HG03103 (cell line): Measurements from ENCODE around the gene TRPV6.

Experiments used
- ATAC-seq: cut with Tn5 transposase; IDR thresholded peaks from one replicate; pipeline ENCODE4 v1.9.1; 2021; ENCODE audit warnings: low read depth; ENCODE audit not compliant: unreplicated experiment

Gene TRPV6

DNA sequence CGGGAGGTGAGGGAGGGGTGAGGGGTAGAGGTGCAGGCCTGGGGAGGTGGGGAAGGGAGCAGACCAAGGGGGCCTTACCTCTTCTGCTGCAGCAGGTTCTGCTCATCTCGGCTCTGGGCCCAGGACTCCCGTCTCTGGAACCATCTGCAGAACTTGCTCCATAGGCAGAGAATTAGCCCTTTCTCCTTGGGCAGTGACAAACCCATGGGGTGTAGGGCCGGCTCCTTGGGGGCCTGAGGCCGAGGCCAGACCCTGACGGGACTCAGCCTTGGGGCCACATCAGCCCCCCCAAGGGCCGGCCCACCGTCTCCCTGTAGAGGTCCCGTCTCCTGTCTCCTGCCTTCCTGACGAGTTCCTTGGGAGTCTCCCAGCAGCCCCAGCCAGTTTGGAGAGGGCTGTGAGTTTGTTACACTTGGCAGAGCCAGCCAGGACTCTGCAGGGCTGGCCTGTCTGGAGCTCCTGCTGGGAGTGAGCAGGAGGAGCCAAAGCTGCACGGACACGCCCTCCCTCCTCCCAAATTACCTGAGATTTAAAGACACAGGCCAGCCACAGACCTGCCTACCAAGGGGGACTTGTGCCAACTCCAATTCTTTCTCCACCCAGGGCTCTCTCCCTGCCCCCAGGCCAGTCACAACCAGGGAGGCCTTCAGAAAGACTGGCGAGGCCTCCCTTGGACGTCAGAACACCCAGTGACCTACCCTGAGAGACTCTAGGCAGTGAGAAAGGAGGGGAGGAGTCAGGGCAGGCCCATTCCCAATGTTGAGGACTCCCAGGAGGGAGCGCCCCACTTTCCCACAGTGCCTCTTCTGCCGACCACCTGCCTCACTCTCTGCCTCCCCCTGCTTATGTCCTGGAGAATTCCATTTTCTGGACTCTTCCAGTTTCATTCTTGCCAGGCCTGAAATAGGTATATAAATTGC lies at the start of gene TRPV6:
TRPV6 (minus strand) TSS at position 435 of the 920 bp plus-strand sequence.
- no peak for ATAC-seq

DNA sequence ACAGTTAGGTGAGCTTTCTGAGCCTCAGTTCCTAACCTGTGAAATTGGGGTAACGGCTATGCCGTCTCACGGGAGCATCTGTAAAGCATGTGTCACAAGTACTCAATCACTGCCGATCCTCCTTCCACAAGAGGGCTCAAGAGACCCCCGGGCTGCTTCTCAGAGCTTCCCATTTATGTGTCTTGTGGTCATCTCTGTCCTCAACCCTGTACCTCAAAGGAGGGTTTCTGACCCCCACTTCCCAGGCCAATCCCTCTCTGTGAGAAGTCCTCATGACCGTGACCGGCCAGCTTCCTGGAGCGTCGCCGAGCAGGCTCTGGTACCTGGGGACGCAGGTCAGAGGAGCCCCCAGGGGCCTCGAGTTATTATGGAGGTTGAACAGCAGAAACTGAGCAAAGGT lies 48.5 kb upstream of the TRPV6 start:
- ATAC-seq, result no peak

DNA sequence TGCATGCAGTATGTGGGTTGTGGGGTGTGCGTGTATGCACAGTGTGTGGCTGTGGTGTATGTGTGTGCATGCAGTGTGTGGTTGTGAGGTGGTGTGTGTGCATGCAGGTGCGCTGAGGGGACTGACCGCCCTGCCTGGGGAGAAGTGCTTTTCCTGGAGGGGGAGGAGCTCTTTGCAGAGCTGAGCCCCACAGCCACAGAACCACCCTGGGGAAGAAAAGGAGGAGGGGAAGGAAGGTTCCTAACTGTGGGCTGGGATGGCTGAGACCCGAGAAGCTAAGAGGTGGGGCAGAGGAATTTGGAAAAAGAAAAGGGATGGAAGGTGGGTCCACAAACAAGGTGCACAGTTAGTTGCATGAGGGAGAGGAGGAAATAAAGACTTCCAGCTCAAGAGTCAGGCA lies 48.1 kb upstream of the TRPV6 start, which contains the start of gene TRPV5:
TRPV5 (minus strand) TSS at position 123 of the 400 bp plus-strand sequence. CDS start 287 bp downstream, outside the sequence.
- ATAC-seq, result no peak

DNA sequence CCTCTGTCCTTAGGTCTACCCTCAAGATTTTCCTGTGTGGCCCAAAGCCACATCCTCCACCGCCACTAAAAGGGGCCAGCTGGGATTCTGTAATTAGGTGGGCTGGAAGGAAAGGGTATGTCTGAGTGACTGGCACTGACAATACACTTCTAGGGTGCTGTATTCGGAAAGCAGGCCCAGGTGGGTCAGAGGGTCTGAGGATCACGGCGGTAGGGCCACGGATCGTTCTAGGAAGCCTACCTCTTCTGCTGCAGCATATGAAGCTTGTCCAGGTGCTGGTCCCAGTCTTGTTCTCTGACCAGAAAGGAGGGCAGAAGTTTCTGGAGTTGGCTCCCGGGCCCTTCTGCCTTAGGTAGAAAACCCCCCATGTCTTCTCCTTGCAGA lies 47.5 kb upstream of the TRPV6 start:
- ATAC-seq, result no peak

DNA sequence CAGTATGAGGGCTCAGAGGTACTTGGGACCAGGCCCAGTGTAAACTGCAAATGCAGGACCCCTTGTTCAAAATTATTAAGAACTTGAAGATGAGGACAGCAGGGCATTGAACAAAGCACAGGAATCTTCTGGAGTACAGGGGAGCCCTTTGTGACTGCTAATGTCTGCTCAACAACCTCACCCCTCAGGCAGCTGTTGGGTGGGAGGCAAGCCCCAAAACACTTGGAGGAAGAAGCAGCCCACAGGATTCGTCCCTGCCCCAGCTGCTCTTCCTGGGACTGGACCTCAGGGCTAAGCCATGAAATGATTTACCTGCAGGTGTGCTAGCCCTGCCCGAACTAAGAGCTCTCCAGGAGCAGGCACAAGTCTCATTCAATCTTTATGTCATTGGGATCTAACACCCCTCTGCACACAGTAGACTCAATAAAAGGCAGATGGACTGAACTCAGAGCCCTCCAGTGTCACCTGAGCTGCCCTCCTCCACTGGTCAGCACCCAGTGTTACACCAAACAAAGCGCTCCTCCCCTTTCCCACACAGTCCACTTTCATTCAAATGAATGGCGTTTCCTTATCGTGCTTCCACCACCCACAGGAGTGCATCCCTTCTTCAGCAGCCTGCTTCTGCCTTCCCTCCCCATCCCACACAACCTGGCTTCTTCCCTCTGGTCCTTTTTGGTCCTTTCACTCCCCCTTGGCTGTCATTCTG lies 47.0 kb upstream of the TRPV6 start:
- no peak for ATAC-seq

DNA sequence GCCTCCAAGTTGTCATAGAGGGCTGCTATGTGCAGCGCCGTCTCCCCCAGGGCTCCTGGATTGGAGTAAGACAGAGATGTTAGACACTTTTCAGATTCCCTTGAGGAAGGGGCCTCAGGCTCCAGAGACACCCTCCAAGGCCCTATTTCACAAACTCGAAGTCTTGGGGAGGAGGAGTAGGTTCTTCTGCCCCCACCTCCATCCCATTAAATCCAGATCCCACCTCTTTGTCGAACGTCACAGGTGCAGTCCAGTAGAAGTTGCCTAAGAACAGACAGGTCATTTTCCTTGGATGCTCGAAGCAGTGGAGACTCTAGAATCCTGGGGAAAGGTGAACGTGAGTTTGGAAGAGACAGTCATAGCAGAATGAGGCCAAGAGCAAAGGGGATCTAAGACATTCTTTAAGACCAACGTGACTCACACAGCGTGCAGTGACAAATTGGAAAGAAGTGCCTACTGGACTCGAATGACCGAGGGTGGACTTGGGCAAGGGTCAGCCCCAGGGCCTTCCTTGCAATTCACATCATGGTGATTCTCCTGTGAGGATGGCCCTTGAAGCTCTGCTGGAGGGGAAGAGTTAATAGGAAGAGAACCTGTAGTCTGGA lies 44.7 kb upstream of the TRPV6 start:
- no peak for ATAC-seq

DNA sequence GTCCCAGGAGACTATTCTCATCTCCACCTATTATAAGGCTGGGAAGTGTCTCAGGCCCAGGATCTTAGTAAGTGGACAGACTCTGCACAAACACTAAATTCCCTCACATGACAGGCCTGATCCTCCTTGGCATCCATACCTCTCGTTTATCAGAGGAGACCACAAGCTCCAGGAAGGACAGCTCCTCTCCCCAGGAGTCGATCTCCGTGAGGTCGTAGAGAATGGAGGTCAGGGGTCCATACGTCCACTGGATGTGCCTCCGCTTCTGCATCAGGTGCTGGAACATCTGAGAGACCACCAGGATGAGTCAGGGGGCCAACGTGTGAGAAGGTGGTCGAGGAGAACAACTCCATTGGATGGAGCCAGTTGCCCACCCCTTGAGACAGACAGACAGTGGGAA lies 42.4 kb upstream of the TRPV6 start:
- ATAC-seq, result no peak

DNA sequence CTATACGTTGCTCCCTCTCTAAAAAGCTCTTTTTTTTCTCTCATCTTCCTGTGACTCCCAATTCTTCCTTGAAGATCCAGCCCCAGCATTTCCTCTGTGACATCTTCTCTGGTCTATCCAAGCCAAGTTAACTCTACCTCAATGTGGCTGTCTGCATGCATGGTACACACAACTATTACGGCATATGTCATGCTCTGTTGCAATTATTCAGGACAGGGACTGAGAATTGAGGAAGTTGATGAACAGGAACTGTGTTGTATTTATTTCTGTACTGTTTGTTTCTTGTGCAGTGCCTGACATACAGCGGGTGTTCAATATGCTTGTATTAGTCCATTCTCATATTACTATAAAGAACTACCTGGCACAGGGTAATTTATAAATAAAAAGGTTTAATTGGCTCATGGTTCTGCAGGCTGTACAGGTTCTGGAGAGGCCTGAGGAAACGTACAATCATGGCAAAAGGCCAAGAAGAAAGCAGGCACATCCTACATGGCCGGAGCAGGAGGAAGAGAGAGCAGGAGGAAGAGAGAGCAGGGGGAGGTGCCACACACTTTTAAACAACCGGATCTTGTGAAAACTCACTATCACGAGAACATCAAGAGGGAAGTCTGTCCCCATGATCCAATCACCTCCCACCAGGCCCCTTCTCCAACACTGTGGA lies 41.7 kb upstream of the TRPV6 start:
- peak; percentile 48 for ATAC-seq

DNA sequence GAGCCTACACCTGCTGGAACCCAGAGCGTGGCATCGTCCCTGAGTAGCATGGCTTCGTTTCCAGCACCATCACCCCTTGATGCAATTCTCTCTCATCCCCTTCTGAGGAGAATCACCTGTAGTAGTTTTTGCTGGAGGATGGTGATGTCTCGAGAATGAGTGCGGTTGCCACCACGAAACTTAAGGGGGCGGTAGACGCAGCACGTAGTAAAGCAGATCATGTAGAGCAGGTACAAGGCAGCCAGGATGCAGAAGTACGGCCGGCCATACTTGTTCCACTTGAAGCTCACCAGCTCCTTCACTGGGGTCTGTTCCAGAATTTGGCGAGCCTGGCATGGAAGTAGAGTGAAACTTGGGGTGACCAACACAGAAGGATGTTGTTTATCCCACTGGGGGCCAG lies 39.9 kb upstream of the TRPV6 start:
- peak; percentile 52 for ATAC-seq

DNA sequence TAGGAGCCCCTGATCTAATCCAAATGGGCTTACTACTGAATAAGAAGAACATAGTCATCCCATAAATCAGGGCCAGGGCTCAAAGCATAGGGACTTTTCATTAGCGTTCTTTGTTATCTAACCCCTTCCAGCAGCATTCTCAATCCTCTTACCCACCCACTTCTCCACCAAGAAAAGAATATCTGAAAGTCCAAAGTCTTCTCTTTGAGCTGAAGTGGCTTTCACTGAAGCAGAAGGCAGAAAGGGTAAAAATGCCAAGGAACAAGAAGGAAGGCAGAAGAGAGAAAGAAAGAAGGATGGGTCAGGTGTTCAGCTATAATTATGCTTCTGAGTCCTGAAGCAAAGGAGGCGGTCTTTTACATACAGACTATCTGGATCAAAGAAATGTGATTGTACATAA lies 37.8 kb upstream of the TRPV6 start:
- ATAC-seq, result no peak

DNA sequence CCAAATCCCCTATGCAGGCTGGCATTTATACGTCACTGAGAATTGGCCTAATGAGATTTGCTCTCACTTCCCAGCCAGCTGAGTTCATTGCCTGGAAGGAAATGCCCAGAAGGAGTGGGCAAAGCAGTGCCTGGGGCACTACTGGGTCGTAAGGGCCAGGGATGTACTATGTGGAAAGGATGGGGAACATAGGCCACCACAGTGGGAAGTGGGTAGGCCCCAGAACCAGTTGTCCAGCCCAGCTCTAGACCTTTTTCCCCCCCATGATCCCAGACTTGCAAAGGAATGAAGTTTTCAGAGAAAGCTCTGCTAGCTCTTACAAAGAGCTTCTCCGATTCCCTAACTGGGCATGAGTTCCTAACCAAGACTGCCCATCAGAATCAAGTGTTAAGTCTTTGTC lies 34.1 kb upstream of the TRPV6 start:
- no peak for ATAC-seq

DNA sequence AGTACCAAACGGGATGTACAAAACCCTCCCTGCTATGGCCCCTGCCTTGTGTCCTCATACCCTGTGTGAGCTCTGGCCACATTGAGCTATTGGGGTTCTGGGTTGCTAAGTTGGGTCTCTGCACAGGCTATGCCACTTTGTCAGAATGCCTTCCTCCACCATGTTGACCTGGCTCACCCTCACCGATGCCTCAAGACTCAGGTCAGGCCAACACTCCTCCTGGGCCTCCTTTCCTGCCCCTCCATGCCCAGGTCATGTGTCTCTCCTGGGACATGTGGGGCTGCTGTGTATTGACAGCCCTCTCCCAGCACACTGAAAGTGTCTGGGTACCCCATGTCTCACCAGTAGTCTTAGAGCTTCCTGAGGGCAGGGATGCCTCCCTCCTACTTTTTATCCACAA lies 33.4 kb upstream of the TRPV6 start:
- ATAC-seq, result no peak

DNA sequence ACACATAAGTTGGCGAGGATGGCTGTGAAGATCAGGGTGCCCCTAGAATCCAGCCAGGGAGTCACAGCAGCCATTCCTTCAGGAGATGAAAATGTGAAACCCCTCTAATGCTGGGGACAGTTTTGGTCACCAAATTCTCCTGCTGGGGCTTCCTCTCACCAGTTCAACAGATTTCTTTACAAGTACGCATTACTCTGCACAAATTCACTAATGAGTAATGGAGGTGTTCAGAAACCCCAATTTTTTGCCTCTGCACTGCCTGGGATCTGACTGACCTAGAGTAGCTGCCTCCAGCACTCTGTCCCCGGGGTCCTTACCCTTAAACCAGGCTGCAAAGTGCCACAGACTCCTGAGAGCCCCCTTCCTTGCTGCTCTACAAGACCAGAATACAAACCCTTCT lies 31.9 kb upstream of the TRPV6 start:
- ATAC-seq, result no peak

DNA sequence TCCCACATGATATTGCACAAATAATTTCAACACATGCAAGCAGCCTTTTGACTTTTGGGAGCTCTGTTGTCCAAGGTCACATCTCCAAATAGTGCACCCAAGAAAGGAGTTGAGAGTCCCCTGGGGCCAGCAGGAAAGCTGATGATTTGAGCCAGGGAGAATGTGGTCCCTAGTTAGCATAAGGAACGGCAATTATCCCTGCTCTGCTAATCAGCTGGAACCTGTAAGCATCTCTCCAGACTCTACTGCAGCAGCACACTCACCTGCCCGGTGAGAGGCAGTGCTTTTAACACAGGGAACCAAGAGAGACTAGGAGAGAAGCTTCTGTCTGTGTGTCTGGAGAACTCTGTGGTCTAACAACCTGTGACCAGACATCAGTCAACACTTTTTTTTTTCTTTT lies 31.0 kb upstream of the TRPV6 start:
- ATAC-seq, result no peak

DNA sequence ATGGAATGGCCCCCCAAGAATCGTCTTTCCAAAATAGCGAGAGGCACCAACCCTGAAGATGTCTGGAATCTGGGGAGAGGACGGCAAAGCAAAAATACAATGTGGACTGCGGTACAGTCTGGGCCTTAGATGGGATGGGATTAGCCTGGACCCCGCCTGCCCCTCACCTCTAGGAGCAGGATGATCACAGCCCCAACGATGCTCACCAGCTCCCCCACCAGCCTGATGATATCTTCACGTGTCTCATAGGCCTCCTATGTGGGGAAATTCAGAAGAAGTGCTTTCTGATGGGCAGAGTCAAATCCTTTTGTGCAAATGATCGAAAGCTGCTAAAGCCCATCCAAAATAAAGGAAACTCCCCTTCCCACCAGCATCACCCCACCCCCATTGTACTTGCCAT lies 29.8 kb upstream of the TRPV6 start:
- no peak for ATAC-seq

DNA sequence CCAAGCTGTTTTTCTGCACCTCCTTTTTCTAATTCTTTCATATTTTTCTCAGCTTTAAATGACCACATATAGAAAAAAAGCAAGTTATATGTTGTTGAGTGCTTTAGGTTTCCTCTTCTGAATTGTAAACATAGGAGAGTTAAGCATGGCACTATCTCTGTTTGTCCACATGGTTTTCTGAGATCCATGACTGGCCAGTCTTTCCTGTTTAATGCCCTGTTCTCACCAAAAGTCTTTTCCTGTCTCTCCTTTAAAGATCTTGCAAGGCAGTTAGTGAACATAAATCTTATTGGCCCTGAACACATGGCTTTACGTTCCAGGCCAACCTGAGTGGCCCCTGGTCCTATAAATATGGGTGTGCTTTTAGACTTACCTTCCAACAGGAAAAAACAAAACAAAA lies 28.6 kb upstream of the TRPV6 start:
- no peak for ATAC-seq

DNA sequence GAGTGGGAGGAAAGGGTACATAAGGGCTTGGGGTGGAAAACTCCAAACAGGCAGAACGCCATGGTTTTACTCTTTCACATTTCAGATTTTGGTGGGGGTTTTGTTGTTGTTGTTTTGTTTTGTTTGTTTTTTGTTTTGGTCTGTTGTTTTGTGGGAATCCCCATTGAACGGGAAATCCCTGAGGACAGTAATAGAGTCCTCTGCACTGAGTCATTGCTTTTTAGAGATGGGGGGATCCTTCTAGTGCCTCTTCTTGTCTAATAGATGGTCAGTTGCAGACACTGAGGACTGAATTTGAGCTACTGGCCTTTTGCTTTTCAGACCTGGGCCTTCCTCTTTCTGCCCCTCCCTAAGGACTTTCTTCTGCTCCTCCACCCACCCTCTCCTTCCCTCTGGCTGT lies 28.0 kb upstream of the TRPV6 start:
- ATAC-seq, result no peak

DNA sequence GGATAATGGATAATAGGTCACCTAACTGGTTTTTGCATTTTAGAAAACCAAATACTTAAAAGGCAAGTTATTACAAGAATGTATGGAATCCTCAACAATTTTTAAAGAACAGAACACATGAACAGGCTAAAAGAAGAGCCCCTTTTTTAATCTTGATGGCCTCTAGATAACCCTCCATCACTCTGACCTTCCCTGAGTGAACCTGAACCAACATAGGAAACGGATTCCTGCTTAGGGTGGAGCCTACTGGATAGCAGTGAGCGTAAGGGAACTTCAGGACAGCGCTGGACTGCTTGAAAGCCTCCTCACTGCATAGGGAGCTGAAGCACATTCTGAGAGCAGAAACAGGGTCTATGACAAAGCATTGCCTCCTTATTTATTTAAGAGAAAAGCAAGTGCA lies 27.5 kb upstream of the TRPV6 start:
- no peak for ATAC-seq

DNA sequence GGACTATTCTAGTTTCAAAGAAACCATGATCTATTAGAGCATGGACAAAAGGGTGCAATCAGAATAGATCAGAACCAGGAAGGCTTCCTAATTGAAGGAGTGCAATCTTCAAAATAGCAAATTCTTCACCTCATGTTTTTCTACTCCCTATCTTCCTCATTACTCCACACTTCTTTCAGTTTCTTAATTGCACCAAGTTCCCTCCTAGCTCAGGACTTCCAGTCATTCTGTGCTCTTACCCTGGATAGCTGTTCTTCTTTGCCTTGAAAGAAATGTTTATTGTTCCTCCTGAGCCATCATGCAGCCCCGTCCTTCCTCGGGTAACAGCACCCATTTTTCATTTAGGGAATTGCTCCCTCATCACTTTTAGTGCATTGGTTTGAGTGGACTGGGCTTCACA lies 24.9 kb upstream of the TRPV6 start:
- ATAC-seq, result no peak

DNA sequence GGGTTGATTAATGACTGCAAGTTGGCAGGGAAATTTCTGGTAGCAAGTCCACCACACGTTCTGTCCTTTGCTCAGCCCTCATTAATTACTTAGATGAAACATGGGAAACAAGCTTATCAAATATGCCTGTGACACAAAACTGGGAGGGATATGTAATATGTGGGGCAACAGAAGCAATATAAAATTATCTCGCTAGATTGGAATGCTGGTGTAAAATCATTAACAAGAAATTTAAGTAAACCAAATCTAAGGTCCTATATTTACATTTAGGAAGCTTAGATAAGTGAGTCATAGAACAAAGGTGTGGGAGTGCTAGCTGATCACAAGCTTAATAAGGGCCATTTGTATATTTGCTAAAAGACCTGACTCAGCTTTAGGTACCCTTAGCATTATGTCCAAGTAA lies 24.5 kb upstream of the TRPV6 start:
- ATAC-seq, result no peak
